T-helper 9 cell (primary cell): ENCODE data around the gene NAPB.

Experiments
- DNase-seq: peaks from one replicate; pipeline ENCODE4 v3.0.0-alpha.2; 2020

NAPB gene

GRCh38 chr20:23340524-23340923 is 80.8 kb downstream of the NAPB start:
- no peak for DNase-seq

- DNase-seq = no peak
These were observed 81.3 kb downstream of the NAPB start for GRCh38 chr20:23339986-23340385.

GRCh38 chr20:23337312-23337711 is 84.0 kb downstream of the NAPB start:
- no peak for DNase-seq

- no peak for DNase-seq
These were observed 84.8 kb downstream of the NAPB start for GRCh38 chr20:23336476-23336875.

- no peak for DNase-seq
These were observed 85.8 kb downstream of the NAPB start for GRCh38 chr20:23335521-23335920.

- DNase-seq = no peak
These were observed 87.2 kb downstream of the NAPB start for GRCh38 chr20:23334111-23334510.

GRCh38 chr20:23332467-23332866 is 88.8 kb downstream of the NAPB start:
- DNase-seq = no peak

- DNase-seq = no peak
These were observed 89.6 kb downstream of the NAPB start for GRCh38 chr20:23331450-23332350.

- DNase-seq = no peak
These were observed 93.5 kb downstream of the NAPB start for GRCh38 chr20:23327617-23328333.

GRCh38 chr20:23326774-23327173 is 94.5 kb downstream of the NAPB start:
- DNase-seq = no peak

GRCh38 chr20:23325107-23325506 is 96.2 kb downstream of the NAPB start:
- no peak for DNase-seq
